ENCODE results near the gene SCN3B.

DNA sequence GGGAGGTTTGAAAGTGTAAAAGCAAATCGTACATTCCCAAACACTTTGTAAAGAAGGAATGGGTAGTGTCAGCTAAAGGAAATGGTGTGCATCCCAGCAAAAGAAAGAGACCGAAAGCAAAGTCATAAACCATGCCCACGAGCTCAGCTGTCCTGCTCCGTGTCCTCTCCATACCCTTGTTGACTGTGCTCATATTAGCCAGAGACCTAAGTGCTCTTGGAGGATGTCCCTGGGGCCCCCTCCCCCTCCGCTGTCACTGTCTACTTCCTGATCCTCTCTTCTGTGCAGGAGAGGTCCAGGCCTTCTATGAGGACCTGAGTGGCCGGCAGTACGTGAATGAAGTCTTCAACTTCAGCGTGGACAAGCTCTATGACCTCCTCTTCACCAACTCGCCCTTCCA, 46.1 kb downstream of the SCN3B start:
- TF ChIP-seq, protein P1, sequence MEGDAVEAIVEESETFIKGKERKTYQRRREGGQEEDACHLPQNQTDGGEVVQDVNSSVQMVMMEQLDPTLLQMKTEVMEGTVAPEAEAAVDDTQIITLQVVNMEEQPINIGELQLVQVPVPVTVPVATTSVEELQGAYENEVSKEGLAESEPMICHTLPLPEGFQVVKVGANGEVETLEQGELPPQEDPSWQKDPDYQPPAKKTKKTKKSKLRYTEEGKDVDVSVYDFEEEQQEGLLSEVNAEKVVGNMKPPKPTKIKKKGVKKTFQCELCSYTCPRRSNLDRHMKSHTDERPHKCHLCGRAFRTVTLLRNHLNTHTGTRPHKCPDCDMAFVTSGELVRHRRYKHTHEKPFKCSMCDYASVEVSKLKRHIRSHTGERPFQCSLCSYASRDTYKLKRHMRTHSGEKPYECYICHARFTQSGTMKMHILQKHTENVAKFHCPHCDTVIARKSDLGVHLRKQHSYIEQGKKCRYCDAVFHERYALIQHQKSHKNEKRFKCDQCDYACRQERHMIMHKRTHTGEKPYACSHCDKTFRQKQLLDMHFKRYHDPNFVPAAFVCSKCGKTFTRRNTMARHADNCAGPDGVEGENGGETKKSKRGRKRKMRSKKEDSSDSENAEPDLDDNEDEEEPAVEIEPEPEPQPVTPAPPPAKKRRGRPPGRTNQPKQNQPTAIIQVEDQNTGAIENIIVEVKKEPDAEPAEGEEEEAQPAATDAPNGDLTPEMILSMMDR (IDR thresholded peaks at IDR 0.05; ENCODE audit: poor library complexity) = no peak
- no peak for TF ChIP-seq EZH2phosphoT487 (IDR thresholded peaks at IDR 0.05; ENCODE audit: low read depth, severe bottlenecking, unreplicated experiment)
- TF ChIP-seq EZH2 (IDR thresholded peaks at IDR 0.05; ENCODE audit: borderline replicate concordance) = no peak
